ENCODE data around the gene PHAX.
"Not testable (repeated sequence)": the region's sequence is repeated elsewhere in the genome, so short reads cannot be mapped to it uniquely, and the experiment has no call there.

PHAX gene

DNA sequence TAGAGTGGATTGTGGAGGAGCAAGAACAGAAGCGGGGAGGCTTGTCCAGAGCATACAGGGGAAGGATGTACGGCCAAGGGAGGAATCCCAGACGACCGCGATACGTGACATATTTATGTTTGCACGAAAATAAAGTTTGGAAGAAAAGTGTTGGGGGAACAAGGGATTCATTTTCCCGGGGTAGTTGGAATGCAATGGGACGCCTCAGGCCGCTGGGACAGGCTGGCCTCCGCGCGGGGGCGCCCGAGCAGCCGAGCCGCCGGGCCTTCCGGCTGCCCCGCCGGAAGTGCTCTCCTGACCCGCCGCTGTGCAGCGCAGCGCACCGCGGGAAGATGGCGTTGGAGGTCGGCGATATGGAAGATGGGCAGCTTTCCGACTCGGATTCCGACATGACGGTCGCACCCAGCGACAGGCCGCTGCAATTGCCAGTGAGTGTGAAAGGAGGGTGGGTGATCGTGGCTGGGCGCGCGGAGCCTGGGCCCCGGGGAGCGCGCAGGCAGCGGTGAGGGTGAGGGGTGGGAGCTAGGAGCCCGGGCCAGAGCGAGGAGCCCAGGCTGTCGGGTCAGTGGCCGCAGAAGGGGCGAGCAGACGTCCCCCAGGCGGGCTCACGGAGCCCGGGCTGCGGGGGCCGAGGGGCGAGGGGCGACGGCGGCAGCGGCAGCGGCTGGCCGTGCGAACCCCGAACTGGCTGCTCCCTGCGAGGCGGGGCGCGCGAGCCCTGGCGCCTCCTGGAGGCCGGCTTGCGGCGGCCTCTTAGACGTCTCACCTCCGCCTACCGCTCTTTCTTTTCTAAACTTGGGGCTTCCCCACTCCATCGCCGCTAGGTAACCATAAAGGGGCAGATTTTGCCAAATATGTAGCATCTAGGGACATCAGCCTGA is at the start of gene PHAX:
TSS of gene PHAX (plus strand) at position 317 of the 881 bp plus-strand sequence. CDS start at position 333, 16 bp downstream.
- DNase-seq (ENCODE audit: insufficient read length, low spot score) (peak; percentile 83), FAIRE-seq (peak; percentile 80)

GRCh38 chr5:126552614-126553013 is 48.1 kb upstream of the PHAX start:
- DNase-seq (ENCODE audit: insufficient read length, low spot score) (no peak), FAIRE-seq (no peak)

DNA sequence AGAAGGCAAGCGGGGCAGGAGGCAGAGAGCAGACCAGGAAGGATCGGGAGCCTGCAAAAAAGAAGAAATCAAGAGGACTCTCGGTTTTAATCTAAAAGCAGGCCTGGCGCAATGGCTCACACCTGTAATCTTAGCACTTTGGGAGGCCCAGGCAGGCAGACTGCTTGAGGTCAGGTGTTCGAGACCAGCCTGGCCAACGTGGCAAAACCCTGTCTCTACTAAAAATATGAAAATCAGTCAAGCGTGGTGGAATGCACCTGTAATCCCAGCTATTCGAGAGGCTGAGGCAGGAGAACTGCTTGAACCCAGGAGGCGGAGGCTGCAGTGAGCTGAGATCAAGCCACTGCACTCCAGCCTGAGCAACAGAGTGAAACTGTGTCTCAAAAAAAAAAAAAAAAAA is 45.6 kb upstream of the PHAX start:
- DNase-seq (ENCODE audit: insufficient read length, low spot score); FAIRE-seq: not testable (repeated sequence)

- DNase-seq (ENCODE audit: insufficient read length, low spot score) = no peak
- no peak for FAIRE-seq
Observed at GRCh38 chr5:126561908-126562307, 38.8 kb upstream of the PHAX start.

DNA sequence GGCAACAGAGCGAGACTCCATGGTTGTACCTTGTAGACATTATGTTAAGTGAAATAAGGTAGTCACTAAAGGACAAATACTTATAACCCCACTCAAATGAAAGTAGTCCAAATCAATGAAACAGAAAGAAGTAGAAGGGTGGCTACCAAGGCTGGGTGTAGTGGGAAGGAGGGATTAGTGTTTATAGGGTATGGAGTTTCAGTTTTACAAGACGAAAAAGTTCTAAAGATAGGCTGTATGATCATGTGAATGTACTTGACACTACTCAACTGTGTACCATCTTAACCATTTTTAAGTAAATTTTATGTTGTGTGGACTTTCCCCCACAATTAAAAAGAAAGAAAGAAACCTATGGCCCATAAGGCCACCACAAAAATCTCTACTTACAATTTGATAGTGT is 37.9 kb upstream of the PHAX start:
- no peak for FAIRE-seq

DNA sequence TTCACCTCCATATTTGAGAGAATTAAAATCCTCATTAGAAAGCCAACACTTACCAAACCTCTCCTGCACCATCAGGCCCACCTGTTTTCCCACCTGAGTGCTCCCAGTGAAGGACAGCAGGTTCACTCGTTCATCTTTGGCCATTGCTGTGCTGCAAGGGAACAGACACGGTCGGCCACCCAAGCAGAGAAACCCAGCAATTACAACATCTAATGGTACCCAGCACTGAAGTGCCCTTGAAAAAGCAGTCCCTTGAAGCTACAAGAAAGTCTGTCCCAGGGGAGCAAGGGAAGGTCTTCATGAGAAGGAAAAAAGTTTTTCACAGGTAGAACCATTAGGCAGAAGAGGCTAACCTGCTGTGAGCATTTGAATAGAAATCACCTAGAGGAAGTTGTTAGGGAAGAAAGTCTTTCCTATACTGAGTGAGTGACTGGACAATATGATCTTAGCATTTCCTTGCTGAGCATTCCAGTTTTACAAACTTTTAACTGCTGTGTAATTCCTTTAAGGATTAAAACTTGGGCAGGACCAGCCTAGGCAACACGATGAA is 32.5 kb upstream of the PHAX start:
- DNase-seq (ENCODE audit: insufficient read length, low spot score) = no peak
- FAIRE-seq = no peak

More for the DNA sequence above, 37.9 kb upstream of the PHAX start:
- no peak for DNase-seq (ENCODE audit: insufficient read length, low spot score)

DNA sequence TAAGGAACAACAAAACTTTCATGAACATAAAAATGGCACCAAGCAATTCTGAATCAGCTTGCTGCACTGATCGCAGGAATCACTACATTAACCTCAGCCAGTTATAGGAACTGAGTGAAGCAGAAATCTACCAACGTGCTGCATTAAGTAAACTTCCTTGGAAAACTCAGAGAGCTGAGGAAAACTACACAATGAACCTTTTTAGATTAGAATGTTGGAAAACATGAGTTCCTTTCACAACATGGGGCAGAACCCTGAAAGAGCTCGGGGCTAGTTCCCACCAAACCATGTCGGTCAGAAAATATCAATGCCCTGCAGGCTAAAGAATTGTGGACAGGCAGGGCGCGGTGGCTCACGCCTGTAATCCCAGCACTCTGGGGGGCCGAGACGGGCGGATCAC is 25.1 kb upstream of the PHAX start:
- DNase-seq (ENCODE audit: insufficient read length, low spot score) (no peak), FAIRE-seq (no peak)

DNA sequence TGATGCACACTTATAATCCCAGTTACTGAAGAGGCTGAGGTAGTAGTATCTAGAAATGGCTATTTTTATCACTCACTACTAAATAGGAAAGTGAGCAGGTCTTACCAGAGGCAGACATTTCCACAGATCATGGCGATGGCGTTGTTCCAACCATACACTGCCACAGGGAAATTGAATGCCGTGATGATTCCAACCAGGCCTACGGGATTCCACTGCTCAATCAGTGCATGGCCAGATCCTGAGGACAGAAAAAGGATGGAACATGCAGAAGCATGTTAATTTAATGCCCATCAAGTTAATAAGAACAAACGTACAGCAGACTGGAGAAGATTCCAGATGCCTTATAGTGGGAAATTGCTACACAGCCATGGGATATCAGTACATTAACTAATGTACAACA is 23.8 kb upstream of the PHAX start:
- DNase-seq (ENCODE audit: insufficient read length, low spot score) (no peak), FAIRE-seq (no peak)

- no peak for FAIRE-seq
- DNase-seq (ENCODE audit: insufficient read length, low spot score) = no peak
Observed at GRCh38 chr5:126577415-126577814, 23.3 kb upstream of the PHAX start.

- no peak for FAIRE-seq
- DNase-seq (ENCODE audit: insufficient read length, low spot score) = no peak
Observed at GRCh38 chr5:126579716-126580115, 21.0 kb upstream of the PHAX start.

DNA sequence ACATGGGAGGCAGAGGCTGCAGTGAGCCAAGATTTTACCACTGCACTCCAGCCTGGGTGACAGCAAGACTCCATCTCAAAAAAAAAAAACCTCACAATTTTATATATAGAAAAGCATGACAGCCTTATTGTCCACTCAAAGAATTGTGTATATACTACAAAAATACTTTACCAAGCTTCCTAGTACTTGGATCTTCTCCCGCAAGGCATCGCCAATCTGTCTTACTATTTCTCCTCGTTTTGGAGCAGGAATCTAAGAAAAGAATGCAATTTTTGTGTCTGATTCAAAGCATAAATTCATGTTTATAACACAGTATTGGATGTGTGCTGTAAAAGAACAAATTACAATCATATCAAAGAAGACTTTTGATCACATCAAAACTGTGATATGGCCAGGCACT is 17.0 kb upstream of the PHAX start:
- no peak for FAIRE-seq
- no peak for DNase-seq (ENCODE audit: insufficient read length, low spot score)

GRCh38 chr5:126587551-126588390 is 13.0 kb upstream of the PHAX start:
- DNase-seq (ENCODE audit: insufficient read length, low spot score) (no peak), FAIRE-seq (no peak)

DNA sequence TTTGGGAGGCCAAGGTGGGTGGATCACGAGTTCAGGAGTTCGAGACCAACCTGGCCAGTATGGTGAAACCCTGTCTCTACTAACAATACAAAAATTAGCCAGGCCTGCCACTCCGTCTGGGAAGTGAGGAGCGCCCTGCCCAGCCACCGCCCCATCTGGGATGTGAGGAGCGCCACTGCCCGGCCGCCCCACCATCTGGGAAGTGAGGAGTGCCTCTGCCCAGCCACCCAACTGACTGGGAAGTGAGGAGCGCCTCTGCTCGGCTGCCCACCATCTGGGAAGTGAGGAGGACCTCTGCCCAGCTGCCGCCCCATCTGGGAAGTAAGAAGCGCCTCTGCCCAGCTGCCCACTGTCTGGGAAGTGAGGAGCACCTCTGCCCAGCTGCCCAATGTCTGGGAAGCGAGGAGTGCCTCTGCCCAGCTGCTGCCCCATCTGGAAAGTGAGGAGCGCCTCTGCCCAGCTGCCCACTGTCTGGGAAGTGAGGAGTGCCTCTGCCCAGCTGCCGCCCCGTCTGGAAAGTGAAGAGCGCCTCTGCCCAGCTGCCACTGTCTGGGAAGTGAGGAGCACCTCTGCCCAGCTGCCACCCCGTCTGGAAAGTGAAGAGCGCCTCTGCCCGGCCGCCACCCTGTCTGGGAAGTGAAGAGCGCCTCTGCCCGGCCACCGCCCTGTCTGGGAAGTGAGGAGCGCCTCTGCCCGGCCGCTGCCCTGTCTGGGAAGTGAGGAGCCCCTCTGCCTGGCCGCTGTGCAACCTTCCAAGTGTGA is 11.0 kb upstream of the PHAX start:
- no peak for DNase-seq (ENCODE audit: insufficient read length, low spot score)
- no peak for FAIRE-seq

DNA sequence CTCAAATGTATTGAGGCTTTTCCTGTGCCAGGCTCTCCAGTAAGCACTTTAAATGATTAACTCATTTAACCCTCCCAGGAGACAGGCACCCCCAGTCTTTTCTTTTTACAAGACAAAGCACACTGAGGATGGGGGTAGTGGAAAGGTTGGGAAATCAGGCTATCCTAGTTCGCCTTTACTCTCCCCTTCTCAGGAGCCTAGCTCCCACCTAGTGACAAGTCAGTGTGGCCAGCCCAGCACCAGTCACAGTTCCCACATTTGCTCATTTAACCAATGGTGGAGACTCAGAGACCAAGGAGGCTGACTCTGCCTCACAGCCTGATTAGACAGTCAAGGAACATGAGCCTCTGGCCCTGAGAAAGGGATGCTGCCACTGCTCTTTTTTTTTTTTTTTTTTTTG is 9.2 kb upstream of the PHAX start:
- DNase-seq (ENCODE audit: insufficient read length, low spot score) (no peak), FAIRE-seq (no peak)

DNA sequence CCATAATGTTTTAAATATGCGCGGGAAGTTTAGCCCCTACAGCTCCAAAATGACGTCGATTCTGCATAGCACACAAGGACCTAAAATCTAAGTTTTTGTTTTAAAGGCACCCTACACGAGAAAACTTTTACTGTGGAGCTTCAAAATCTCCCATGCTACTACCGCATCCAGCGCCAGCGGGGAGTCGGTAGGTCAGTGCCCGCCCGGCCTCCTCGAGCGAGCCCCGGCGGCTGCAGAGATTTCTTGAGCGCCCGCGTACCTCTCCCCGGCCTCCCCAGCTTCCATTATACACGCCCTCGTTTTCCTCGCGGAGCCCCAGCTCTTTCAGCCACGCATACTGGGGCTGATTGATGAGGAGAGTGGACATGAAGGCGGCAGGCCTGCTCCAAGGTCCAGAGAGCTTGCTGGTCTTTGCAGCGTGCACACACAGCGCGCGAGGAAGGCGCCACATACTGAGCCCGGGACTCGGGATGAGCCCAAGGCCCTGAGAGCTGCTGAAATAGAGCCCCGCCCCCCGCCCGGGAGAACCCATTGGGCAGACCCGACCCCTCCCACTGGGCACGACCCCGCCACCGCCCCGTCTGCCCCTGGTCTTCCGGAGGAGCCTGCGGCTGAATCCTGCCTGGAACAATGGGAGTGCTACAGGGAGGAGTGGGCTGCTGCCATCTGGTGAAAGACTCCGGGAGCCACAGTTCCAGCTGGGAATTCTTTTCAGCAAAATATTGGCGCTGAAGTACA is 5.8 kb upstream of the PHAX start, which contains the start of gene ALDH7A1:
TSS of gene ALDH7A1 (minus strand) at position 472 of the 738 bp plus-strand sequence. CDS start at position 451, 21 bp downstream.
- FAIRE-seq (peak; percentile 36), DNase-seq (ENCODE audit: insufficient read length, low spot score) (peak; percentile 97)

DNA sequence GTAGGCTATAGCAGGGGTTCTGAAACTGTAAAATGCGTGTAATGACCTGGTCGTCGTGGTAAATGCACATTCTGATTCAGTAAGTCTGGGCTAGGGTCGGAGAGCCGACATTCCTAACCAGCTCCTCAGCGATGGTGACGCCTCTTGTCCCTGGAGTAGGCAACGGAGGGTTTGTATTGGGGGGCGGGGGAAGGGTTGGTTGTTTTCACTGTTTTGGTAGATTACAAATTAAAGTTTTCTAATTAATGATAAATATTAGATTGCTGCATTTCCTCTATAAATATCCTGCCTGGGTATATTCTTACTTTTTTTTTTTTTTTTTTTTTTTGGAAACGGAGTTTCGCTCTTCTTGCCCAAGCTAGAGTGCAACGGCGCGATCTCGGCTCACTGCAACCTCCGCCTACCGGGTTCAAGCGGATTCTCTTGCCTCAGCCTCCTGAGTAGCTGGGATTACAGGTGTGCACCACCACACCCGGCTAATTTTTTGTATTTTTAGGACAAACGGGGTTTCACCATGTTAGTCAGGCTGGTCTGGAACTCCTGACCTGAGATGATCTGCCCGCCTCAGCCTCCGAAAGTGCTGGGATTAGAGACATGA is 5.2 kb upstream of the PHAX start:
- FAIRE-seq (no peak), DNase-seq (ENCODE audit: insufficient read length, low spot score) (no peak)

DNA sequence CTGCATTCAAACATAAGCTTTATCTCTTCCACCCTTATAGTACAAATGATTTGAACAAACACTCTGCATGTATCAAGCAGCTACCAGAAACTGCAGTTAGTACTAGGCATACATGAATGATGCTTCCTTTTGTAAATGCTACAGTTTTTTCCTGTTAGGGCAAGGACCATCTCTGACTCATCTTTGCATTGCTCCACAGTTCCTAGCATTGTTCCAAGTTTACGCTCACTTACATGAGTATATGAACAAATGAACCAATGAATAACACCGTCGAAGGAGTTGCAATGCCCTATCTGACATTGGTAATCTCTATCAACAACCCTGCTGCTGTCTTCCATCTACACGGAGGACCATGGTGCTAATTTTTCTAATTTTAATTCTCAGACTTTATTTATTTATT is 3.6 kb upstream of the PHAX start:
- DNase-seq (ENCODE audit: insufficient read length, low spot score) (peak; percentile 15), FAIRE-seq (no peak)

- FAIRE-seq = no peak
- no peak for DNase-seq (ENCODE audit: insufficient read length, low spot score)
Observed at GRCh38 chr5:126599499-126599898, 1.2 kb upstream of the PHAX start.

GRCh38 chr5:126599971-126600630 is 646 bp upstream of the PHAX start:
- not testable (repeated sequence) for DNase-seq (ENCODE audit: insufficient read length, low spot score); FAIRE-seq

Measured in HTR-8/SVneo (cell line).